ENCODE measurements around the gene LSAMP.

GRCh38 chr3:116005404-116005803, 439.9 kb downstream of the LSAMP start:
- TF ChIP-seq TAF1 (IDR thresholded peaks at IDR 0.05; ENCODE audit: low read depth, low read length) (no peak), POLR2A (IDR thresholded peaks at IDR 0.05; ENCODE audit: low read depth, low read length) (no peak), POLR2AphosphoS5 (IDR thresholded peaks at IDR 0.05; ENCODE audit: low read depth, low read length) (no peak), SPI1 (IDR thresholded peaks at IDR 0.05; ENCODE audit: low read depth, low read length) (no peak), POU2F2 (IDR thresholded peaks at IDR 0.05; ENCODE audit: low read depth, low read length) (no peak)

Data from GM12891 (cell line).